ENCODE results near the gene OR4K2.
"Not testable (repeated sequence)": the region's sequence is repeated elsewhere in the genome, so short reads cannot be mapped to it uniquely, and the experiment has no call there.

Gene OR4K2

GRCh38 chr14:19874842-19875241 lies at the start of gene OR4K2:
OR4K2 (plus strand) TSS chr14:19875142; CDS start chr14:19876268, 1,126 bp downstream.
- no peak for DNase-seq
- in situ Hi-C loops (cut with MboI; ENCODE audit: low pct_unique_long_range_greater_than_20kb, low sequenced_read_pairs) = no loop called here

- in situ Hi-C loops (cut with MboI; ENCODE audit: low pct_unique_long_range_greater_than_20kb, low sequenced_read_pairs); DNase-seq: not testable (repeated sequence)
These were observed 47.2 kb upstream of the OR4K2 start for GRCh38 chr14:19827626-19828244.

GRCh38 chr14:19828314-19828713 lies 46.6 kb upstream of the OR4K2 start:
- no peak for DNase-seq
- in situ Hi-C loops (cut with MboI; ENCODE audit: low pct_unique_long_range_greater_than_20kb, low sequenced_read_pairs) = no loop called here

- in situ Hi-C loops (cut with MboI; ENCODE audit: low pct_unique_long_range_greater_than_20kb, low sequenced_read_pairs); DNase-seq: not testable (repeated sequence)
These were observed 40.6 kb upstream of the OR4K2 start for GRCh38 chr14:19834203-19834848.

- no peak for DNase-seq
- in situ Hi-C loops (cut with MboI; ENCODE audit: low pct_unique_long_range_greater_than_20kb, low sequenced_read_pairs) = no loop called here
These were observed 36.5 kb upstream of the OR4K2 start for GRCh38 chr14:19838433-19838832.

GRCh38 chr14:19851365-19851764 lies 23.6 kb upstream of the OR4K2 start:
- in situ Hi-C loops (cut with MboI; ENCODE audit: low pct_unique_long_range_greater_than_20kb, low sequenced_read_pairs) = no loop called here
- no peak for DNase-seq

GRCh38 chr14:19866061-19866669 lies 8.8 kb upstream of the OR4K2 start:
- DNase-seq; in situ Hi-C loops (cut with MboI; ENCODE audit: low pct_unique_long_range_greater_than_20kb, low sequenced_read_pairs): not testable (repeated sequence)

- DNase-seq = no peak
- in situ Hi-C loops (cut with MboI; ENCODE audit: low pct_unique_long_range_greater_than_20kb, low sequenced_read_pairs) = no loop called here
These were observed 1.8 kb upstream of the OR4K2 start for GRCh38 chr14:19873178-19873577.

- DNase-seq = peak; percentile 39
- in situ Hi-C loops (cut with MboI; ENCODE audit: low pct_unique_long_range_greater_than_20kb, low sequenced_read_pairs) = no loop called here
These were observed 3.2 kb downstream of the OR4K2 start for GRCh38 chr14:19878029-19878642.

- no peak for DNase-seq
- in situ Hi-C loops (cut with MboI; ENCODE audit: low pct_unique_long_range_greater_than_20kb, low sequenced_read_pairs) = no loop called here
These were observed 20.3 kb downstream of the OR4K2 start for GRCh38 chr14:19895282-19895681.

GRCh38 chr14:19900999-19901398 lies 26.1 kb downstream of the OR4K2 start:
- in situ Hi-C loops (cut with MboI; ENCODE audit: low pct_unique_long_range_greater_than_20kb, low sequenced_read_pairs) = no loop called here
- no peak for DNase-seq

GRCh38 chr14:19902409-19902808 lies 27.5 kb downstream of the OR4K2 start:
- DNase-seq = no peak
- in situ Hi-C loops (cut with MboI; ENCODE audit: low pct_unique_long_range_greater_than_20kb, low sequenced_read_pairs) = no loop called here

- in situ Hi-C loops (cut with MboI; ENCODE audit: low pct_unique_long_range_greater_than_20kb, low sequenced_read_pairs) = no loop called here
- no peak for DNase-seq
These were observed 31.7 kb downstream of the OR4K2 start for GRCh38 chr14:19906665-19907064.

- in situ Hi-C loops (cut with MboI; ENCODE audit: low pct_unique_long_range_greater_than_20kb, low sequenced_read_pairs) = no loop called here
- DNase-seq = no peak
These were observed 36.2 kb downstream of the OR4K2 start for GRCh38 chr14:19911114-19911513.

- DNase-seq = no peak
- in situ Hi-C loops (cut with MboI; ENCODE audit: low pct_unique_long_range_greater_than_20kb, low sequenced_read_pairs) = no loop called here
These were observed 42.3 kb downstream of the OR4K2 start for GRCh38 chr14:19917243-19917642.

- no peak for DNase-seq
- in situ Hi-C loops (cut with MboI; ENCODE audit: low pct_unique_long_range_greater_than_20kb, low sequenced_read_pairs) = no loop called here
These were observed 43.1 kb downstream of the OR4K2 start for GRCh38 chr14:19917955-19918518.

GRCh38 chr14:19918553-19919264 lies 43.8 kb downstream of the OR4K2 start:
- no peak for DNase-seq
- in situ Hi-C loops (cut with MboI; ENCODE audit: low pct_unique_long_range_greater_than_20kb, low sequenced_read_pairs) = no loop called here

- in situ Hi-C loops (cut with MboI; ENCODE audit: low pct_unique_long_range_greater_than_20kb, low sequenced_read_pairs) = no loop called here
- DNase-seq = no peak
These were observed 45.2 kb downstream of the OR4K2 start, which contains the start of gene OR4K5 for GRCh38 chr14:19920021-19920657. OR4K5 (plus strand) TSS chr14:19920607; CDS start chr14:19920607, 0 bp downstream.

- DNase-seq = no peak
- in situ Hi-C loops (cut with MboI; ENCODE audit: low pct_unique_long_range_greater_than_20kb, low sequenced_read_pairs) = no loop called here
These were observed 55.7 kb downstream of the OR4K2 start, which contains the start of gene OR4K1 for GRCh38 chr14:19930617-19931016. OR4K1 (plus strand) TSS chr14:19930917; CDS start chr14:19935667, 4,750 bp downstream.
